Measurements from ENCODE around the gene PCDH12. TPM values are rescaled to one million over a fixed set of nuclear protein-coding genes. Genes with fewer than 3 reads are reported as not detected.

PCDH12 gene
- total and polyA plus RNA-seq, 11 donors, result 2.9 to 23.9 (median 10.8) TPM

DNA sequence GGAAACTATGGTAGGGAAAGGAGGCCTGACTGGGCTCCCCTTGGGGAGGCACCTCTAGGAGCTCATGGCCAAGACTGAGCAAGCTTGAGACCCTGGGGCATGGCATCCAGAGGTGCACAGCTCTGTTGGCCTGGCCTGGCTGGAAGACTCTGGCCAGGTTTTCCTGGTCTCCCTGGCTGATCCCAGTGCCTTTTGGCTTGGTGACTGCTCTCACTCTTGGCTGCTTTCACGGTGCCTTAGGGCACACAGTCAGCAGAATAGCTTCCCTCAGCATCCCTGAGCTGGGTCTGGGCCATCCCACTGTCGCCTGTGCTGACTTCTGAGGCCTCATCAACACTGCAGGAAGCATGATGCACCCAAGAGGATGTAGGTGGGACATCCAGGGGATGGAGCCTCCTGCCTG lies 47.7 kb downstream of the PCDH12 start:
- DNase-seq (peak in 1 of 5 donors; percentile 37), ATAC-seq (peak in 3 of 4 donors; percentile 57 to 66 (median 62))
- Histone ChIP-seq H3K27me3 (peaks cover 0 to 3% (median 0%) of the 10 kb centered on the region in 9 donors), H3K36me3 (no peaks in the 10 kb centered on the region), H3K9me3 (no peaks in the 10 kb centered on the region), H3K4me3 (no peak overlapping the region), H3K27ac (no peak overlapping the region), H3K4me1 (peaks cover 0 to 21% (median 6%) of the 10 kb centered on the region in 12 donors)
- TF ChIP-seq POLR2A (IDR thresholded peaks at IDR 0.05), result no peak
- TF ChIP-seq, protein P1, sequence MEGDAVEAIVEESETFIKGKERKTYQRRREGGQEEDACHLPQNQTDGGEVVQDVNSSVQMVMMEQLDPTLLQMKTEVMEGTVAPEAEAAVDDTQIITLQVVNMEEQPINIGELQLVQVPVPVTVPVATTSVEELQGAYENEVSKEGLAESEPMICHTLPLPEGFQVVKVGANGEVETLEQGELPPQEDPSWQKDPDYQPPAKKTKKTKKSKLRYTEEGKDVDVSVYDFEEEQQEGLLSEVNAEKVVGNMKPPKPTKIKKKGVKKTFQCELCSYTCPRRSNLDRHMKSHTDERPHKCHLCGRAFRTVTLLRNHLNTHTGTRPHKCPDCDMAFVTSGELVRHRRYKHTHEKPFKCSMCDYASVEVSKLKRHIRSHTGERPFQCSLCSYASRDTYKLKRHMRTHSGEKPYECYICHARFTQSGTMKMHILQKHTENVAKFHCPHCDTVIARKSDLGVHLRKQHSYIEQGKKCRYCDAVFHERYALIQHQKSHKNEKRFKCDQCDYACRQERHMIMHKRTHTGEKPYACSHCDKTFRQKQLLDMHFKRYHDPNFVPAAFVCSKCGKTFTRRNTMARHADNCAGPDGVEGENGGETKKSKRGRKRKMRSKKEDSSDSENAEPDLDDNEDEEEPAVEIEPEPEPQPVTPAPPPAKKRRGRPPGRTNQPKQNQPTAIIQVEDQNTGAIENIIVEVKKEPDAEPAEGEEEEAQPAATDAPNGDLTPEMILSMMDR (IDR thresholded peaks at IDR 0.05), result no peak
- whole genome bisulfite sequencing, 4 donors, result 35 to 51% (median 47%) methylated on average over 2 of the region's 2 CpGs
- intact Hi-C loops (cut with DNase I), result no loop called here

DNA sequence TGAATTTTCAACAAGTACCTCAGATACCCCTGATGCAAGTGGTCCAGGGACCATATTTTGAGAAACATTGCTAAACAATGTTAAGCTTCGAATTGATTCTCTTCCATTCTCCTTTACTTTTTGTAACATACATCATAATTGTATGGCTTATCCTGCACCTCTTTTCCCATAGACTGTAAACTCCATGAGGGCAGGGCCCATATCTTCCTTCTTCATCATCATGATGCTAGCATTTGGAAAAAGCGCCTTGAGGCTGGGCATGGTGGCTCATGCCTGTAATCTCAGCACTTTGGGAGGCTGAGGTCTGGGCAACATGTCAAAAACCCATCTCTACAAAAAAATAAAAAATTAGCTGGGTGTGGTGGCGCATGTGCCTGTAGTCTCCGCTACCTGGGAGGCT lies 48.8 kb downstream of the PCDH12 start:
- TF ChIP-seq, protein P1 (IDR thresholded peaks at IDR 0.05), result no peak
- no peak for TF ChIP-seq POLR2A (IDR thresholded peaks at IDR 0.05)
- ATAC-seq (no peak), DNase-seq (no peak)
- no peak overlapping the region for H3K27ac ChIP-seq
- intact Hi-C loops (cut with DNase I), result no loop called here
- no peak overlapping the region for H3K4me3 ChIP-seq
- H3K4me1 ChIP-seq, result peaks cover 0 to 16% (median 4%) of the 10 kb centered on the region in 12 donors
- WGBS, 4 donors, result 73 to 98% (median 81%) methylated on average over 4 of the region's 4 CpGs
- no peaks in the 10 kb centered on the region for H3K9me3 ChIP-seq
- no peaks in the 10 kb centered on the region for H3K36me3 ChIP-seq
- H3K27me3 ChIP-seq, result peaks cover 0 to 3% (median 0%) of the 10 kb centered on the region in 9 donors

DNA sequence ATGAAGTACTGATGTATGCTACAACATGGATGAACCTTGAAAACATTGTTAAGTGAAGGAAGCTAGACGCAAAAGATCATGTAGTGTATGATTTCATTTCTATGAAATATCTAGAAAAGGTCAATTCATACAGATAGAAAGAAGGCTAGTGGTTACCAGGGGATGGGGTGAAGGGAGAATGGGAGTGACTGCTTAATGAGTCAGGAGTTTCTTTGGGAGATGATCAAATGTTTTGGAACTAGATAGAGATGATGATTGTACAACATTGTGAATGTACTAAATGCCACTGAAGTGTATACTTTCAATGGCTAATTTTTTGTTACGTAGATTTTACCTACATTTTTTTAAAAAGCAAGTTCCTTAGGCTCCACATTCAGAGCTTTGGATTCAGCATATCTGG lies 49.2 kb downstream of the PCDH12 start:
- peaks cover 0 to 12% (median under 1%) of the 10 kb centered on the region in 12 donors for H3K4me1 ChIP-seq
- no peak for DNase-seq
- 87 to 97% (median 91%) methylated on average over 2 of the region's 2 CpGs for WGBS, 4 donors
- intact Hi-C loops (cut with DNase I), result no loop called here
- no peaks in the 10 kb centered on the region for H3K9me3 ChIP-seq
- H3K4me3 ChIP-seq, result no peak overlapping the region
- H3K27me3 ChIP-seq, result peaks cover 0 to 3% (median 0%) of the 10 kb centered on the region in 9 donors
- H3K36me3 ChIP-seq, result no peaks in the 10 kb centered on the region
- TF ChIP-seq, protein P1 (IDR thresholded peaks at IDR 0.05), result no peak
- TF ChIP-seq POLR2A (IDR thresholded peaks at IDR 0.05), result no peak
- no peak for ATAC-seq
- H3K27ac ChIP-seq, result no peak overlapping the region

DNA sequence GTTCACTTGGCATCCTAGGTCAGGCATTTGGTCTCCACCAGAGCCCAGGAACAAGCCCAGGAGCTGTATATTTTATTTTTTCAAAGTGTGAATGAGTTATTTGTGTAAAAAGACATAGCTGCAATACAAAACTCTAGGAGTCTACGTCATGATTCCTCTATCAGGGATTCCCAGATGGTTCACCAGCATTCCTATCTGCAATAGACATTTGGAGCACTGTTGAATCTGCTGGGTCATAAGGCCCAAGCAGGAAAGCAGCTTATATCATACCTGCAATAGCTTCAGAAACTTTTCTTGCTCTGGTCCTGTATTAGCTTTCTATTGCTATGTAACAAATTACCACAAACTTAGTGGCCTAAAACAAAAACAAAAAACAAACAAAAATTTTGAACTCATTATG lies 51.0 kb downstream of the PCDH12 start:
- TF ChIP-seq POLR2A (IDR thresholded peaks at IDR 0.05), result no peak
- TF ChIP-seq, protein P1 (IDR thresholded peaks at IDR 0.05), result no peak
- Histone ChIP-seq H3K9me3 (no peaks in the 10 kb centered on the region), H3K36me3 (no peaks in the 10 kb centered on the region), H3K4me1 (peaks cover 0 to 9% (median 0%) of the 10 kb centered on the region in 12 donors), H3K27ac (no peak overlapping the region), H3K4me3 (no peak overlapping the region), H3K27me3 (no peaks in the 10 kb centered on the region)
- ATAC-seq (no peak), DNase-seq (no peak)
- intact Hi-C loops (cut with DNase I), result no loop called here
- 0% methylated on average over 1 of the region's 1 CpG for WGBS, 4 donors

Measured in heart left ventricle (tissue), 16 donors.